Right lobe of liver (tissue), 6 donors: ENCODE measurements around the gene USP44. TPM values are rescaled to one million over a fixed set of nuclear protein-coding genes. Genes with fewer than 3 reads are reported as not detected.

Source experiments
- ATAC-seq, 4 donors: fragments of 200-7000 bp; cut with Tn5 transposase; one replicate each; pipeline ENCODE4 v1.9.1; 2020; ENCODE audit warnings: mild to moderate bottlenecking in 4 of 4, moderate library complexity in 4 of 4
- DNase-seq, 3 donors: peaks; one replicate each; pipeline ENCODE4 v3.0.0-alpha.2; 2020
- H3K27ac ChIP-seq, 3 donors: fragments of 200-600 bp; one replicate each; pipeline ENCODE4 v1.8.0; 2022
- H3K27me3 ChIP-seq, 2 donors: fragments of 200-600 bp; one replicate each; pipeline ENCODE4 v1.8.0; 2022
- H3K36me3 ChIP-seq, 4 donors: fragments of 200-600 bp; sonication (generic) in 1 of 4; one replicate each; pipeline versions ENCODE4 v1.5.1 to v1.8.0; 2017 to 2022; ENCODE audit warnings: control low read depth in 1 of 4
- H3K4me1 ChIP-seq, 4 donors: fragments of 200-600 bp; sonication (generic) in 1 of 4; one replicate each; pipeline versions ENCODE4 v1.5.1 to v1.8.0; 2017 to 2022; ENCODE audit warnings: control low read depth in 1 of 4
- H3K4me3 ChIP-seq, 3 donors: fragments of 200-600 bp; one replicate each; pipeline ENCODE4 v1.8.0; 2022
- H3K9me3 ChIP-seq, 4 donors: fragments of 200-600 bp; sonication (generic) in 1 of 4; one replicate each; pipeline versions ENCODE4 v1.5.1 to v1.8.0; 2017 to 2022; ENCODE audit warnings: control low read depth in 1 of 4
- POLR2A ChIP-seq: fragments of 450-650 bp; IDR thresholded peaks from one replicate; pipeline ENCODE4 v1.6.1; 2017; ENCODE audit warnings: antibody characterized with exemption, mild to moderate bottlenecking
- WGBS: methylation state at CpG from one replicate; pipeline ENCODE4 v1.1.6; 2018; ENCODE audit warnings: low coverage, low lambda C conversion rate; ENCODE audit not compliant: insufficient coverage; ENCODE audit errors: missing lambda C conversion rate; 5-methylcytosine and 5-hydroxymethylcytosine counted together
- intact Hi-C, 2 donors: fragments of 100-400 bp; cut with DNase I; formaldehyde crosslinking; loops; one replicate each; pipeline versions ENCODE4 v1.11.2 to v1.14.1; 2022
- long read RNA-seq: library from polyadenylated mRNA; unstranded; transcript quantifications from one replicate; pipeline ENCODE4 v2.0.0, GENCODE V29; 2019
- total RNA-seq, 6 experiments: library from RNA; depleted of rRNA in 2 of 6; stranded (reverse); fragments of >200 nt in 2 of 6; fragmentation: NEBNext Ultra II Directional in 3 of 6; extraction: Animal tissue kit (Norgen Biotek cat#: 25700) in 3 of 6; gene quantifications; one replicate each; pipeline versions ENCODE4 v1.1.0 to v1.2.4, GENCODE V29; 2016 to 2023
- TF ChIP-seq, protein P1 (sequence below), 4 donors: fragments of 200-600 bp in 3 of 4; fragments of 450-650 bp in 1 of 4; IDR thresholded peaks; one replicate each; pipeline versions ENCODE4 v1.5.1 to v1.8.0; 2016 to 2022; ENCODE audit warnings: antibody characterized with exemption in 4 of 4, mild to moderate bottlenecking in 2 of 4
- donor health status: DM: no; HTN: yes; CAD: no.
- donor health status: DM: no; HTN: no; CAD: no.
- donor health status: DM: no; HTN: no; CAD: no.
- donor health status: DM: no; HTN: yes; CAD: no.
- donor health status: DM: no; HTN: yes; CAD: no.

Gene USP44
- under 1 TPM in 4 of 6 experiments, not detected in 2; 0.22 to 0.31 (median 0.23) TPM for total RNA-seq
- long read RNA-seq: 0 reads

DNA sequence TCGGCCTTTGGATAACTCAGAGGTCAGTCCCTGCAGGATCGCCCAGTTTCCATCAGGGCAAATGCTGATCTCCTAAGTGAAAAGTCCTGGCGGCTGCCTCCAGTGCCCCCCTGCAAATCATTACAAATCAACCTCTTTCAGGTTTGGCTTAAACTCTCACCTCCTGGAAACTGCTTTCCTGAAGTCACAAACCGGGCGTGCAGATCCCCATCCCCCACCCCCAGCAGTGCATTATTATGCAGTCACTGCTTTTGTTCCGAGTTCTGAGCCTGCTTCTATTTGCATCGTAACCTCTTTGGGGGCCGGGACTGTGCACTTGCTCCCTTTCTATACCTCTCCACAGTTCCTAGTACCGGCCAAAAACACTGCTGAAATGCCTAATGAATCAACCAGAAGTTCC is at the start of gene USP44:
Gene USP44 (minus strand): TSS at position 172 of the 400 bp plus-strand sequence. CDS start 17,220 bp downstream, outside the sequence.
- no peak within 1 kb of the TSS for H3K27ac ChIP-seq
- peaks cover 0 to 10% (median 2%) of the 10 kb centered on the region in 4 donors for H3K4me1 ChIP-seq
- no peak within 1 kb of the TSS for H3K4me3 ChIP-seq
- WGBS: 49% methylated on average over 8 of the region's 9 CpGs
- H3K36me3 ChIP-seq: no peaks in the 10 kb centered on the region
- ATAC-seq: no peak
- no peak for TF ChIP-seq POLR2A
- TF ChIP-seq, protein P1, sequence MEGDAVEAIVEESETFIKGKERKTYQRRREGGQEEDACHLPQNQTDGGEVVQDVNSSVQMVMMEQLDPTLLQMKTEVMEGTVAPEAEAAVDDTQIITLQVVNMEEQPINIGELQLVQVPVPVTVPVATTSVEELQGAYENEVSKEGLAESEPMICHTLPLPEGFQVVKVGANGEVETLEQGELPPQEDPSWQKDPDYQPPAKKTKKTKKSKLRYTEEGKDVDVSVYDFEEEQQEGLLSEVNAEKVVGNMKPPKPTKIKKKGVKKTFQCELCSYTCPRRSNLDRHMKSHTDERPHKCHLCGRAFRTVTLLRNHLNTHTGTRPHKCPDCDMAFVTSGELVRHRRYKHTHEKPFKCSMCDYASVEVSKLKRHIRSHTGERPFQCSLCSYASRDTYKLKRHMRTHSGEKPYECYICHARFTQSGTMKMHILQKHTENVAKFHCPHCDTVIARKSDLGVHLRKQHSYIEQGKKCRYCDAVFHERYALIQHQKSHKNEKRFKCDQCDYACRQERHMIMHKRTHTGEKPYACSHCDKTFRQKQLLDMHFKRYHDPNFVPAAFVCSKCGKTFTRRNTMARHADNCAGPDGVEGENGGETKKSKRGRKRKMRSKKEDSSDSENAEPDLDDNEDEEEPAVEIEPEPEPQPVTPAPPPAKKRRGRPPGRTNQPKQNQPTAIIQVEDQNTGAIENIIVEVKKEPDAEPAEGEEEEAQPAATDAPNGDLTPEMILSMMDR (IDR thresholded peaks at IDR 0.05): no peak
- no peak for DNase-seq
- intact Hi-C loops: no loop called here
- peaks cover 0 to 16% of the 10 kb centered on the region in 2 donors for H3K27me3 ChIP-seq
- no peaks in the 10 kb centered on the region for H3K9me3 ChIP-seq

DNA sequence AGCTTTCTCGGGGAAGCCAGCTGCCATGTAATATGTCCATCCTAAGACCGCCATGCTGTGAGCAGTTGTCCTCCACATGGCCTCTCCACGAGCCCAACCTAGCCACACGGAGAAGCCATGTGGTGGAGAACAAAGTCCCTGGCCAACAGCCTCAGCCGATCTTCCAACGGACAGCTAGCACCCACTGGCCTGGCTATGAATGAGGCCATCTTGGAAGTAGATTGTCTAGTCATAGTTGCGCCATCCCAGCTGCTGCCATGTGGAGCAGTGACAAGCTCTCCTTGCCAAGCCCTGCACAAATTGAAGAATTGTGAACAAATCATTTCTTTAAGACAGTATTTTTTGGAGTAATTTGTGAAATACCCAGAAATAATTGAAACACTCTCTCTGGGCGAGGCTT is 49.3 kb upstream of the USP44 start:
- H3K9me3 ChIP-seq: no peaks in the 10 kb centered on the region
- TF ChIP-seq POLR2A: no peak
- TF ChIP-seq, protein P1 (IDR thresholded peaks at IDR 0.05): no peak
- WGBS: 88% methylated on average over 2 of the region's 8 CpGs
- no peaks in the 10 kb centered on the region for H3K27me3 ChIP-seq
- H3K4me3 ChIP-seq: no peak overlapping the region
- ATAC-seq: no peak
- H3K27ac ChIP-seq: no peak overlapping the region
- H3K36me3 ChIP-seq: no peaks in the 10 kb centered on the region
- DNase-seq: no peak
- H3K4me1 ChIP-seq: no peaks in the 10 kb centered on the region
- intact Hi-C loops: no loop called here

DNA sequence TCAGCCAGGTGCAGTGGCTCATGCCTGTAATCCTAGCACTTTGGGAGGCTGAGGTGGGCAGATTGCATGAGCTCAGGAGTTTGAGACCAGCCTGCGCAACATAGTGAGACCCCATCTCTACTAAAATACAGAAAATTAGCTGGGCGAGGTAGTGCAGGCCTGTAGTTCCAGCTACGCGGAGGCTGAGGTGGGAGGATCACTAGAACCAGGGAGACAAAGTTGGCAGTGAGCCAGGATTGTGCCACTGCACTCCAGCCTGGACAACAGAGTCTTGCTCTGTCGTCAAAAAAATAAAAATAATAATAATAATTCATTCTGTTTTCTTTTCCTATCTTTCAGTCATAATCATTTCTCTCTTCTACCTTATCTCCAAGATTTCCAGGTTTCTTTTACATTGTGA is 48.6 kb upstream of the USP44 start:
- Histone ChIP-seq H3K27ac (no peak overlapping the region), H3K36me3 (no peaks in the 10 kb centered on the region), H3K27me3 (no peaks in the 10 kb centered on the region), H3K9me3 (no peaks in the 10 kb centered on the region), H3K4me1 (no peaks in the 10 kb centered on the region), H3K4me3 (no peak overlapping the region)
- TF ChIP-seq, protein P1 (IDR thresholded peaks at IDR 0.05): no peak
- TF ChIP-seq POLR2A: no peak
- ATAC-seq (no peak), DNase-seq (no peak)
- WGBS: 91% methylated on average over 5 of the region's 5 CpGs
- intact Hi-C loops: no loop called here

DNA sequence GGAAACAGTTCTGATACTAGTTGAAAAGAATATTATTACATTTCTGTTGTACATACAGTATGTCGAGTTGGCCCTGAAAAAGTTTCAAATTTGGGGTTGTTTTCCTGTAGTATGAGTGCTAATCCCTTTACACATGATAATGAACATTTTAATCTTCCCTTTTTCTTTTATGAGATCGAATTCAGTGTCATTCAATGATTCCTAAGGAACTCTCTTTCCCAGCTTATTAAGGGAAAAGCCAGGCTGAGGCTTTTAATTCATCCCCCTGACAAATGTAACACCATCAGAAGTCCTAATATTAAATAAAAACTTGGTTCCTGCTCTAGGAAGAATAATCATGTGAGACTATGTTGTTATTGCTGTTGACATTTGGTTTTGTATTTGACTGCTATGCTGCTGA is 42.9 kb upstream of the USP44 start:
- intact Hi-C loops: no loop called here
- 59% methylated on average over 2 of the region's 2 CpGs for WGBS
- TF ChIP-seq, protein P1 (IDR thresholded peaks at IDR 0.05): no peak
- TF ChIP-seq POLR2A: no peak
- ATAC-seq (no peak), DNase-seq (no peak)
- no peaks in the 10 kb centered on the region for H3K9me3 ChIP-seq
- no peaks in the 10 kb centered on the region for H3K4me1 ChIP-seq
- no peaks in the 10 kb centered on the region for H3K36me3 ChIP-seq
- no peaks in the 10 kb centered on the region for H3K27me3 ChIP-seq
- H3K4me3 ChIP-seq: no peak overlapping the region
- no peak overlapping the region for H3K27ac ChIP-seq
